A549 (cell line): ENCODE measurements around the gene OSR1. TPM values are rescaled to one million over a fixed set of nuclear protein-coding genes. Genes with fewer than 3 reads are reported as not detected.

ENCODE experiments used
- ATAC-seq, 2 experiments: fragments of 200-7000 bp in 1 of 2; fragments of >200 bp in 1 of 2; cut with Nextera tagmentation in 1 of 2; cut with Tn5 transposase in 1 of 2; 3 replicates each; pipeline versions ENCODE4 v1.8.0 to v1.9.1; 2018 to 2020; ENCODE audit warnings: mild to moderate bottlenecking in 1 of 2, moderate library complexity in 1 of 2
- CTCF ChIA-PET: fragments of 300-600 bp; sonication (Branson Sonifier 250); formaldehyde crosslinking; extraction: SDS; loops from one replicate; lab custom pipeline; 2021; ENCODE audit warnings: antibody characterized with exemption, inconsistent platforms; lab: Yijun Ruan, JAX
- POLR2A ChIA-PET: fragments of 350-600 bp; formaldehyde crosslinking; extraction: SDS; loops from one replicate; lab custom pipeline; 2021; ENCODE audit warnings: antibody characterized with exemption, inconsistent platforms; lab: Yijun Ruan, JAX
- DNase-seq, 2 experiments: peaks; one replicate each; pipeline versions ENCODE4 v3.0.0 to v3.0.0-alpha.2; 2011 to 2016; ENCODE audit warnings: low read depth in 1 of 2, low spot score in 1 of 2
- FAIRE-seq: peaks from 2 replicates; lab custom pipeline; 2011; peaks lifted over from hg19 to GRCh38; lab: Jason Lieb, UNC
- H3K27ac ChIP-seq, 2 experiments: fragments of >200 bp; sonication (Bioruptor Twin); formaldehyde crosslinking; 3 replicates each; pipeline ENCODE4 v1.5.1; 2016 to 2017
- H3K4me1 ChIP-seq: fragments of >200 bp; sonication (Bioruptor Twin); formaldehyde crosslinking; 3 replicates; pipeline ENCODE4 v1.6.1; 2016
- H3K4me2 ChIP-seq: fragments of >200 bp; sonication (Bioruptor Twin); formaldehyde crosslinking; 3 replicates; pipeline ENCODE4 v1.6.1; 2016
- H3K4me3 ChIP-seq: fragments of >200 bp; sonication (Bioruptor Twin); formaldehyde crosslinking; 3 replicates; pipeline ENCODE4 v1.5.1; 2016
- H3K9me3 ChIP-seq: fragments of >200 bp; sonication (Bioruptor Twin); formaldehyde crosslinking; 3 replicates; pipeline ENCODE4 v1.6.1; 2016
- CBX2 ChIP-seq: fragments of 200-600 bp; sonication (generic); IDR thresholded peaks from 2 replicates; pipeline ENCODE4 v1.6.1; 2016; ENCODE audit warnings: low read depth, mild to moderate bottlenecking, borderline replicate concordance
- CEBPB ChIP-seq, 2 experiments: fragments of >200 bp in 1 of 2; sonication (Bioruptor Twin) in 1 of 2; formaldehyde crosslinking in 1 of 2; IDR thresholded peaks; 2 replicates each; pipeline ENCODE4 v1.6.1; 2012 to 2016
- CHD4 ChIP-seq: fragments of 200-600 bp; sonication (generic); IDR thresholded peaks from 2 replicates; pipeline ENCODE4 v1.6.1; 2016; ENCODE audit warnings: antibody characterized with exemption, mild to moderate bottlenecking, borderline replicate concordance
- EHMT2 ChIP-seq: fragments of 200-600 bp; sonication (generic); IDR thresholded peaks from 2 replicates; pipeline ENCODE4 v1.6.1; 2016; ENCODE audit warnings: antibody characterized with exemption, low read depth, mild to moderate bottlenecking, moderate library complexity
- EP300 ChIP-seq, 2 experiments: fragments of >200 bp; sonication (Bioruptor Twin); formaldehyde crosslinking; IDR thresholded peaks; 2 replicates in 1 of 2; 3 replicates in 1 of 2; pipeline ENCODE4 v1.6.1; 2016 to 2017
- ESRRA ChIP-seq: fragments of 150-350 bp; IDR thresholded peaks from 2 replicates; pipeline ENCODE4 v1.6.1; 2014; ENCODE audit warnings: mild to moderate bottlenecking, low read length, borderline replicate concordance
- HDAC2 ChIP-seq: fragments of 200-600 bp; sonication (generic); IDR thresholded peaks from 2 replicates; pipeline ENCODE4 v1.6.1; 2016
- HES2 ChIP-seq: fragments of >200 bp; sonication (Bioruptor Twin); formaldehyde crosslinking; IDR thresholded peaks from 2 replicates; pipeline ENCODE4 v1.6.1; 2016
- HEYL ChIP-seq: fragments of 250-450 bp; sonication (Bioruptor Pico); IDR thresholded peaks from 2 replicates; pipeline ENCODE4 v1.8.0; 2021; ENCODE audit warnings: mild to moderate bottlenecking, moderate library complexity
- HOXA7 ChIP-seq: fragments of 250-450 bp; sonication (Bioruptor Pico); IDR thresholded peaks from 2 replicates; pipeline ENCODE4 v1.5.0; 2020; ENCODE audit warnings: mild to moderate bottlenecking, moderate library complexity
- JUN ChIP-seq, 2 experiments: fragments of >200 bp; sonication (Bioruptor Twin); formaldehyde crosslinking; IDR thresholded peaks; 2 replicates in 1 of 2; 3 replicates in 1 of 2; pipeline ENCODE4 v1.6.1; 2016 to 2017
- MYC ChIP-seq: IDR thresholded peaks from 2 replicates; pipeline ENCODE4 v1.6.1; 2012; ENCODE audit warnings: mild to moderate bottlenecking, inconsistent platforms, low read length, improper control_type of control experiment, borderline replicate concordance
- NFE2L2 ChIP-seq: fragments of 150-350 bp; conservative IDR thresholded peaks from 2 replicates; pipeline ENCODE4 v1.6.1; 2014; ENCODE audit warnings: low read length
- NR3C1 ChIP-seq: fragments of >200 bp; sonication (Bioruptor Twin); formaldehyde crosslinking; IDR thresholded peaks from 3 replicates; pipeline ENCODE4 v1.6.1; 2017
- POLR2A ChIP-seq: IDR thresholded peaks from 2 replicates; pipeline ENCODE4 v1.6.1; 2012; ENCODE audit warnings: mild to moderate bottlenecking, low read length
- RCOR1 ChIP-seq: fragments of 150-350 bp; IDR thresholded peaks from 2 replicates; pipeline ENCODE4 v1.6.1; 2014; ENCODE audit warnings: antibody characterized with exemption, low read length, low read depth
- TP53 ChIP-seq: fragments of 250-450 bp; sonication (Bioruptor Pico); IDR thresholded peaks from 2 replicates; pipeline ENCODE4 v1.5.0; 2021; ENCODE audit warnings: mild to moderate bottlenecking, moderate library complexity
- ZNF302 ChIP-seq: fragments of 250-450 bp; sonication (Bioruptor Pico); IDR thresholded peaks from 2 replicates; pipeline ENCODE4 v1.9.0; 2021; ENCODE audit warnings: inconsistent platforms, mild to moderate bottlenecking, moderate library complexity
- ZSCAN20 ChIP-seq: fragments of 250-450 bp; sonication (Bioruptor Pico); IDR thresholded peaks from 2 replicates; pipeline ENCODE4 v1.8.0; 2022; ENCODE audit warnings: mild to moderate bottlenecking, moderate library complexity
- WGBS: methylation state at CpG from one replicate; pipeline ENCODE4 v1.1.6; 2017; ENCODE audit errors: missing lambda C conversion rate; 5-methylcytosine and 5-hydroxymethylcytosine counted together
- polyA plus RNA-seq, 4 experiments: library from polyadenylated mRNA; depleted of rRNA in 3 of 4; stranded (reverse); fragments of >200 nt; fragmentation: RNase III in 1 of 4; extraction: RNeasy Plus Mini Kit Qiagen cat#74134 plus additional on column Dnase treatment in 1 of 4; gene quantifications; 2 replicates in 3 of 4; 3 replicates in 1 of 4; pipeline ENCODE4 v1.2.3, GENCODE V29; 2011 to 2017
- TF ChIP-seq, protein P1 (sequence below): IDR thresholded peaks from 2 replicates; pipeline ENCODE4 v1.6.1; 2012; ENCODE audit warnings: low read depth, borderline replicate concordance
- TF ChIP-seq, protein P2 (sequence below): fragments of 450-650 bp; IDR thresholded peaks from 2 replicates; pipeline ENCODE4 v1.6.1; 2014; ENCODE audit warnings: antibody characterized with exemption

The OSR1 gene
- polyA plus RNA-seq, 2 of the 4 experiments (the other 2 are of a cell fraction): 1.8 to 4.4 TPM

DNA sequence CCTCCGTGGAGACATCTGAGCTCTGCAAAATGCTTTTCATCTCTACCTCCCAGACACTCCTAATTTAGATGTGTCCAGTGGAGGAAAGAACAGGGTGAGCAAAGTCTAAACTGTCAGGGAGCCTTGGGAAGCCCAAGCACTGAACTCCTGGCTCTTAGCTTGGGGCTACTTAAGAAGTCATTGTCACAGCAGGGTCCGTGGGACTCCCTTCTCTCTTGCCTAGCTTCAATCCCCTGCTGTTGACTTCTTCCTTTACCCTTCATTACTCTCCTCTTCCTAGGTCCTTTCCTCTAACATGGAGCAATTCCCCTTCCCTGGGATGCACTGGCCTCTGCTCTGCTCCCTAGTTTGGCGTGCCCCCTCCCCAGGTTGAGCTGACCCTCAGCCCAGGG, 3.4 kb downstream of the OSR1 start:
- no peak for DNase-seq
- Histone ChIP-seq H3K27ac (no peak overlapping the region), H3K4me2 (no peak overlapping the region), H3K4me1 (peaks cover 9% of the 10 kb centered on the region), H3K9me3 (no peaks in the 10 kb centered on the region), H3K4me3 (no peak overlapping the region)
- ATAC-seq: no peak
- WGBS: 88% methylated on average over 3 of the region's 3 CpGs
- TF ChIP-seq HES2: no peak
- TF ChIP-seq, protein P1, sequence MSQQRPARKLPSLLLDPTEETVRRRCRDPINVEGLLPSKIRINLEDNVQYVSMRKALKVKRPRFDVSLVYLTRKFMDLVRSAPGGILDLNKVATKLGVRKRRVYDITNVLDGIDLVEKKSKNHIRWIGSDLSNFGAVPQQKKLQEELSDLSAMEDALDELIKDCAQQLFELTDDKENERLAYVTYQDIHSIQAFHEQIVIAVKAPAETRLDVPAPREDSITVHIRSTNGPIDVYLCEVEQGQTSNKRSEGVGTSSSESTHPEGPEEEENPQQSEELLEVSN: no peak
- no peak for TF ChIP-seq TP53
- no peak for TF ChIP-seq MYC
- TF ChIP-seq RCOR1: no peak
- no peak for TF ChIP-seq CBX2
- TF ChIP-seq NFE2L2: no peak
- TF ChIP-seq HEYL (CRISPR knock-in tag): no peak
- TF ChIP-seq NR3C1: no peak
- CTCF ChIA-PET: interaction anchor here (1.3 to 8.1 kb wide), 2 partner anchors 834 to 968 kb away, joined by 3 to 52 read pairs; no protein-coding TSS in a partner anchor
- FAIRE-seq: no peak
- POLR2A ChIA-PET: no interaction called here

- DNase-seq: no peak
- ChIA-PET CTCF (interaction anchor here (0.8 to 1.4 kb wide), 4 partner anchors 8 to 605 kb away, joined by 3 to 4 read pairs (median 3); no protein-coding TSS in a partner anchor), POLR2A (no interaction called here)
- ATAC-seq: no peak
- WGBS: 92% methylated on average over 11 of the region's 11 CpGs
- Histone ChIP-seq H3K27ac (no peak overlapping the region), H3K4me3 (no peak overlapping the region), H3K4me2 (no peak overlapping the region), H3K4me1 (peaks cover 5% of the 10 kb centered on the region), H3K9me3 (no peaks in the 10 kb centered on the region)
- no peak for FAIRE-seq
- no peak for TF ChIP-seq EHMT2
- TF ChIP-seq, protein P2, sequence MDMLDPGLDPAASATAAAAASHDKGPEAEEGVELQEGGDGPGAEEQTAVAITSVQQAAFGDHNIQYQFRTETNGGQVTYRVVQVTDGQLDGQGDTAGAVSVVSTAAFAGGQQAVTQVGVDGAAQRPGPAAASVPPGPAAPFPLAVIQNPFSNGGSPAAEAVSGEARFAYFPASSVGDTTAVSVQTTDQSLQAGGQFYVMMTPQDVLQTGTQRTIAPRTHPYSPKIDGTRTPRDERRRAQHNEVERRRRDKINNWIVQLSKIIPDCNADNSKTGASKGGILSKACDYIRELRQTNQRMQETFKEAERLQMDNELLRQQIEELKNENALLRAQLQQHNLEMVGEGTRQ: no peak
- TF ChIP-seq ZSCAN20 (CRISPR knock-in tag): no peak
- no peak for TF ChIP-seq CBX2
These were observed 4.7 kb downstream of the OSR1 start for GRCh38 chr2:19353721-19354050.

GRCh38 chr2:19352946-19353720, 5.3 kb downstream of the OSR1 start:
- TF ChIP-seq ZNF302 (CRISPR knock-in tag): no peak
- no peak for TF ChIP-seq NFE2L2
- TF ChIP-seq CEBPB (IDR thresholded peaks at IDR 0.05): no peak
- no peak for TF ChIP-seq HOXA7 (CRISPR knock-in tag)
- no peak for TF ChIP-seq CHD4
- TF ChIP-seq POLR2A: no peak
- no peak for TF ChIP-seq ESRRA
- no peak for TF ChIP-seq HDAC2
- TF ChIP-seq CBX2: no peak
- TF ChIP-seq EP300 (IDR thresholded peaks at IDR 0.05): no peak
- no peak for TF ChIP-seq JUN (IDR thresholded peaks at IDR 0.05)
- TF ChIP-seq, all 56 proteins: peak for 0
- ATAC-seq: no peak
- WGBS: 93% methylated on average over 40 of the region's 40 CpGs
- Histone ChIP-seq H3K27ac (no peak overlapping the region), H3K4me1 (peaks cover 4% of the 10 kb centered on the region; the same call in 1 of the 3 replicates), H3K9me3 (no peaks in the 10 kb centered on the region), H3K4me3 (no peak overlapping the region), H3K4me2 (no peak overlapping the region)
- ChIA-PET CTCF (interaction anchor here (0.6 to 1.4 kb wide), 7 partner anchors 9 to 799 kb away, joined by 3 to 4 read pairs (median 3); no protein-coding TSS in a partner anchor), POLR2A (no interaction called here)
- no peak for FAIRE-seq
- DNase-seq: no peak
